Skin epidermis (tissue), 12 donors: ENCODE data around the gene KCNJ9.

Experiments used
- H3K27ac ChIP-seq, 21 experiments: fragments of 200-600 bp; sonication (generic) in 11 of 21; one replicate each; pipeline ENCODE4 v1.5.0; 2020; ENCODE audit warnings: mild to moderate bottlenecking in 3 of 21, inconsistent platforms in 2 of 21, moderate library complexity in 2 of 21
- H3K4me3 ChIP-seq, 7 experiments: fragments of 200-600 bp; sonication (generic) in 2 of 7; one replicate each; pipeline ENCODE4 v1.5.0; 2020; ENCODE audit warnings: inconsistent platforms in 2 of 7, mild to moderate bottlenecking in 2 of 7, moderate library complexity in 1 of 7

Gene KCNJ9

GRCh38 chr1:160064746-160065145 lies 16.6 kb upstream of the KCNJ9 start:
- Histone ChIP-seq H3K4me3 (no peak overlapping the region), H3K27ac (no peak overlapping the region)

GRCh38 chr1:160066829-160067745 lies 14.3 kb upstream of the KCNJ9 start:
- Histone ChIP-seq H3K4me3 (no peak overlapping the region), H3K27ac (no peak overlapping the region)

- no peak overlapping the region for H3K27ac ChIP-seq
- H3K4me3 ChIP-seq = no peak overlapping the region
Observed at GRCh38 chr1:160068225-160068624, 13.1 kb upstream of the KCNJ9 start.

GRCh38 chr1:160069460-160070231 lies 11.7 kb upstream of the KCNJ9 start, which contains the start of gene KCNJ10:
Gene KCNJ10 (minus strand): TSS chr1:160070160. CDS start chr1:160042532, 27,628 bp downstream.
- H3K27ac ChIP-seq = no peak within 1 kb of the TSS

GRCh38 chr1:160070243-160071163 lies 10.8 kb upstream of the KCNJ9 start:
- Histone ChIP-seq H3K27ac (no peak overlapping the region), H3K4me3 (peak overlapping the region; percentile 7 to 44 (median 29))

More at GRCh38 chr1:160069460-160070231, 11.7 kb upstream of the KCNJ9 start, which contains the start of gene KCNJ10:
- peak within 1 kb of the TSS; percentile 7 to 44 (median 29) for H3K4me3 ChIP-seq

- Histone ChIP-seq H3K27ac (no peak overlapping the region), H3K4me3 (no peak overlapping the region)
Observed at GRCh38 chr1:160071289-160071688, 10.0 kb upstream of the KCNJ9 start.

- no peak overlapping the region for H3K27ac ChIP-seq
- no peak overlapping the region for H3K4me3 ChIP-seq
Observed at GRCh38 chr1:160074865-160075264, 6.5 kb upstream of the KCNJ9 start.

- Histone ChIP-seq H3K4me3 (no peak overlapping the region), H3K27ac (peak overlapping the region in 1 of 21 experiments; percentile 9)
Observed at GRCh38 chr1:160075836-160076235, 5.5 kb upstream of the KCNJ9 start.

- H3K27ac ChIP-seq = peak overlapping the region in 2 of 21 experiments; percentile 9 to 65
- H3K4me3 ChIP-seq = no peak overlapping the region
Observed at GRCh38 chr1:160076295-160076694, 5.0 kb upstream of the KCNJ9 start.

GRCh38 chr1:160077486-160077885 lies 3.9 kb upstream of the KCNJ9 start:
- Histone ChIP-seq H3K27ac (peak overlapping the region in 1 of 21 experiments; percentile 36), H3K4me3 (no peak overlapping the region)

GRCh38 chr1:160078512-160079195 lies 2.7 kb upstream of the KCNJ9 start:
- no peak overlapping the region for H3K4me3 ChIP-seq
- no peak overlapping the region for H3K27ac ChIP-seq

GRCh38 chr1:160079448-160079847 lies 1.9 kb upstream of the KCNJ9 start:
- H3K4me3 ChIP-seq = no peak overlapping the region
- no peak overlapping the region for H3K27ac ChIP-seq

GRCh38 chr1:160080381-160081100 lies 797 bp upstream of the KCNJ9 start:
- no peak overlapping the region for H3K4me3 ChIP-seq
- no peak overlapping the region for H3K27ac ChIP-seq

GRCh38 chr1:160082487-160082886 lies 1.1 kb downstream of the KCNJ9 start:
- Histone ChIP-seq H3K27ac (no peak overlapping the region), H3K4me3 (no peak overlapping the region)

- no peak overlapping the region for H3K4me3 ChIP-seq
- H3K27ac ChIP-seq = no peak overlapping the region
Observed at GRCh38 chr1:160082926-160083325, 1.6 kb downstream of the KCNJ9 start.

- H3K27ac ChIP-seq = no peak overlapping the region
- peak overlapping the region in 4 of 7 experiments; percentile 9 to 36 (median 24) for H3K4me3 ChIP-seq
Observed at GRCh38 chr1:160083968-160084770, 2.8 kb downstream of the KCNJ9 start.

GRCh38 chr1:160084771-160085321 lies 3.5 kb downstream of the KCNJ9 start:
- H3K4me3 ChIP-seq = no peak overlapping the region

More at GRCh38 chr1:160084771-160085321, 3.5 kb downstream of the KCNJ9 start:
- no peak overlapping the region for H3K27ac ChIP-seq
